ENCODE data around the gene NOC2L. TPM values are rescaled to one million over a fixed set of nuclear protein-coding genes. Genes with fewer than 3 reads are reported as not detected.

The NOC2L gene
- total RNA-seq, 4 donors from 2014 or later: 47.4 to 115 (median 74.2) TPM

- no peak for ATAC-seq
- peaks cover 20 to 26% of the 10 kb centered on the region in 2 donors for H3K4me1 ChIP-seq
- in situ Hi-C loops (cut with MboI; ENCODE audit: low sequenced_read_pairs in 4 of 4): loop anchor here in 2 of 4 donors (10.0 kb wide), 1 partner anchor 80 kb away; no protein-coding TSS in a partner anchor
- H3K4me3 ChIP-seq: peak overlapping the region in 3 of 4 donors; percentile 37 to 39 (median 37)
- DNase-seq: peak in 1 of 2 donors; percentile 13
- H3K27me3 ChIP-seq: no peaks in the 10 kb centered on the region
- no peaks in the 10 kb centered on the region for H3K9me3 ChIP-seq
- TF ChIP-seq POLR2A (IDR thresholded peaks at IDR 0.05) (no peak), CTCF (IDR thresholded peaks at IDR 0.05 in 4 of 5, conservative IDR thresholded peaks at IDR 0.05 in 1 of 5) (no peak)
- H3K27ac ChIP-seq: peak overlapping the region in 2 of 4 donors; percentile 100
- no peaks in the 10 kb centered on the region for H3K36me3 ChIP-seq
- intact Hi-C loops (cut with DNase I; ENCODE audit: low total_unique reads): loop anchor here (1.0 to 5.0 kb wide), 2 partner anchors 80 to 363 kb away; partner anchors contain the start of gene DVL1
These were observed 25.4 kb upstream of the NOC2L start for GRCh38 chr1:984476-984814.

- in situ Hi-C loops (cut with MboI; ENCODE audit: low sequenced_read_pairs in 4 of 4): loop anchor here in 2 of 4 donors (10.0 kb wide), 1 partner anchor 81 kb away; no protein-coding TSS in a partner anchor
- DNase-seq (peak in 1 of 2 donors; percentile 60), ATAC-seq (no peak)
- intact Hi-C loops (cut with DNase I; ENCODE audit: low total_unique reads): loop anchor here (1.0 to 5.0 kb wide), 2 partner anchors 80 to 363 kb away; partner anchors contain the start of gene DVL1
- Histone ChIP-seq H3K4me3 (peak overlapping the region in 3 of 4 donors; percentile 37 to 39 (median 37)), H3K9me3 (no peaks in the 10 kb centered on the region), H3K27ac (peak overlapping the region; percentile 100), H3K27me3 (no peaks in the 10 kb centered on the region), H3K4me1 (peaks cover 21 to 27% of the 10 kb centered on the region in 2 donors), H3K36me3 (no peaks in the 10 kb centered on the region)
- peak; percentile 49 to 99 (median 75) for TF ChIP-seq CTCF (IDR thresholded peaks at IDR 0.05 in 4 of 5, conservative IDR thresholded peaks at IDR 0.05 in 1 of 5)
- TF ChIP-seq POLR2A (IDR thresholded peaks at IDR 0.05): no peak
These were observed 24.9 kb upstream of the NOC2L start for GRCh38 chr1:983798-984475.

GRCh38 chr1:982765-983436, 23.8 kb upstream of the NOC2L start:
- intact Hi-C loops (cut with DNase I; ENCODE audit: low total_unique reads): loop anchor here (1.0 to 5.0 kb wide), 2 partner anchors 17 to 364 kb away; partner anchors contain the start of genes DVL1 and HES4

More at GRCh38 chr1:982765-983436, 23.8 kb upstream of the NOC2L start:
- Histone ChIP-seq H3K27me3 (no peaks in the 10 kb centered on the region), H3K4me3 (peak overlapping the region; percentile 34 to 65 (median 58)), H3K27ac (peak overlapping the region; percentile 100), H3K36me3 (no peaks in the 10 kb centered on the region), H3K4me1 (peaks cover 29 to 37% of the 10 kb centered on the region in 2 donors), H3K9me3 (no peaks in the 10 kb centered on the region)
- TF ChIP-seq POLR2A (IDR thresholded peaks at IDR 0.05): no peak
- TF ChIP-seq CTCF (IDR thresholded peaks at IDR 0.05 in 4 of 5, conservative IDR thresholded peaks at IDR 0.05 in 1 of 5): no peak
- DNase-seq (peak in 1 of 2 donors; percentile 68), ATAC-seq (no peak)
- in situ Hi-C loops (cut with MboI; ENCODE audit: low sequenced_read_pairs in 4 of 4): loop anchor here in 2 of 4 donors (10.0 kb wide), 1 partner anchor 82 kb away; no protein-coding TSS in a partner anchor

Data from gastrocnemius medialis (tissue), 4 donors.